GM11168 (cell line): ENCODE measurements around the gene ARL16.

Experiments
- in situ Hi-C: fragments of 300-500 bp; cut with MboI; formaldehyde crosslinking; loops from one replicate; pipeline ENCODE4 v1.12.0; 2022; ENCODE audit warnings: low sequenced_read_pairs; ENCODE audit not compliant: unreplicated experiment

Gene ARL16

DNA sequence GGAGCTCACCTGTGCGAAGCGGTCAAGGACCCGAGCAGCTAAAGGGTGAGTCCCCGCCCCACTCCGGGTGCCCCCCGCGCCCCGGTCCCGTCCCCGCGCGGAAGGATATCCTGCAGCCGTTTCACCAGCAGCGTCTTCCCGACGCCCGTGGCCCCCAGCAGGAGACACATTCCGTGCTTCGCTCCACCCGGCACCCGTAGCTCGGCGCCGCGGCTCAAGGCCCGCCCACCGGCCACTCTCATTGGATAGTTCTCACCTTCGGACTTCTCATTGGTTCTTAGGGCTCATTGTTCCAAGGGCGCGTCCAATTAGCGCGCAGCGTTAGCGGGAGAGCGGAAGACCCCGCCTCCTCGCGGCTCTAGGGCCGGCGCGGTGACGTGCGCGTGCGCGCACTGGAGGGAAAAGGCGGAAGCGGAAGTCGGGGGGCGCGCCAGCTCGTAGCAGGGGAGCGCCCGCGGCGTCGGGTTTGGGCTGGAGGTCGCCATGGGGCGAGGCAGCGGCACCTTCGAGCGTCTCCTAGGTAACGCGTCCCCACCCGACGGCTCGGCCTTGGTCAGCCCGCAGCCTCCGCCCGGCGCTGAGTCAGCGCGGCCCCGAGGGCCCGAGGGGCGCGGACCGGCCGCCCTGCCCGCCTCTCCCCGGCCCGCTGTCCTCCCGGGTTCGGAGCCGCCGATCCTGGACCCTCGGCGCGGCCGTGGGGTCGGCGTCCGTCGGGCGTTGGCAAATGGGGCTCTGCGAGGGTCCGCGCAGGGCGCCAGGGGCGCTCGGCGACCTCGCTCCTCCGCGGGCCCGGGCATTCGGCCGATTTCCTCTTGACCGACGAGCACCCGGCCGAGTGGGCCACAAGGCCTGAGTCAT lies at the start of gene ARL16, which contains the start of gene HGS:
ARL16 (minus strand) TSS at position 214 of the 858 bp plus-strand sequence; CDS start at position 170, 44 bp downstream.
HGS (plus strand) TSS at position 428 of the 858 bp plus-strand sequence; CDS start at position 484, 56 bp downstream.
- in situ Hi-C loops, result no loop called here

GRCh38 chr17:81727324-81728031 lies 43.9 kb upstream of the ARL16 start:
- in situ Hi-C loops, result loop anchor here (25.0 kb wide), 1 partner anchor 110 kb away; the partner anchor contains the start of genes MCRIP1 and PPP1R27

GRCh38 chr17:81726004-81726403 lies 42.4 kb upstream of the ARL16 start:
- in situ Hi-C loops, result loop anchor here (25.0 kb wide), 1 partner anchor 111 kb away; the partner anchor contains the start of genes MCRIP1 and PPP1R27

GRCh38 chr17:81725439-81725838 lies 41.8 kb upstream of the ARL16 start:
- in situ Hi-C loops, result loop anchor here (25.0 kb wide), 1 partner anchor 112 kb away; the partner anchor contains the start of genes MCRIP1 and PPP1R27

DNA sequence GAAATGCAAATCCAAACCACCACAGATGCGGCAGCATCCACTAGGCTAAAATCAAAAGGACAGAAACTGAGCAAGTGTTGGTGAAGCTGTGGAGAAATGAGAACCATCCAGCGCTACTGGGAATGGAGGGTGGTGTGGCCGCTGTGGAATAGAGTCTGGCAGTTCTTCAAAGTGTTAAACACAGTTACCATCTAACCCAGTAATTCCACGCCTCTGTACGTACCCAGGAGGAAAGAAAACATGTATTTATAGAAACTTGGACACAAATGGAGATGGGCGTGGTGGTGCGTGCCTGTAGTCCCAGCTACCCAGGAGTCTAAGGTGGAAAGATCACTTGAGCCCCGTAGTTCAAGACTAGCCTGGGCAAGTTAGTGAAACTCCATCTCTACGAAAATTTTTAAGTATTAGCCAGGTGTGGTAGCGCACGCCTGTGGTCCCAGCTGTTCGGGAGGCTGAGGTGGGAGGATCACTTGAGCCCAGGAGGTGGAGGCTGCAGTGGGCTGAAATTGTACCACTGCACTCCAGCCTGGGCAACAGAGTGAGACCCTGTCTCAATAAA lies 40.1 kb upstream of the ARL16 start:
- in situ Hi-C loops, result no loop called here

- in situ Hi-C loops, result no loop called here
Observed at GRCh38 chr17:81722184-81723120, 38.9 kb upstream of the ARL16 start.

DNA sequence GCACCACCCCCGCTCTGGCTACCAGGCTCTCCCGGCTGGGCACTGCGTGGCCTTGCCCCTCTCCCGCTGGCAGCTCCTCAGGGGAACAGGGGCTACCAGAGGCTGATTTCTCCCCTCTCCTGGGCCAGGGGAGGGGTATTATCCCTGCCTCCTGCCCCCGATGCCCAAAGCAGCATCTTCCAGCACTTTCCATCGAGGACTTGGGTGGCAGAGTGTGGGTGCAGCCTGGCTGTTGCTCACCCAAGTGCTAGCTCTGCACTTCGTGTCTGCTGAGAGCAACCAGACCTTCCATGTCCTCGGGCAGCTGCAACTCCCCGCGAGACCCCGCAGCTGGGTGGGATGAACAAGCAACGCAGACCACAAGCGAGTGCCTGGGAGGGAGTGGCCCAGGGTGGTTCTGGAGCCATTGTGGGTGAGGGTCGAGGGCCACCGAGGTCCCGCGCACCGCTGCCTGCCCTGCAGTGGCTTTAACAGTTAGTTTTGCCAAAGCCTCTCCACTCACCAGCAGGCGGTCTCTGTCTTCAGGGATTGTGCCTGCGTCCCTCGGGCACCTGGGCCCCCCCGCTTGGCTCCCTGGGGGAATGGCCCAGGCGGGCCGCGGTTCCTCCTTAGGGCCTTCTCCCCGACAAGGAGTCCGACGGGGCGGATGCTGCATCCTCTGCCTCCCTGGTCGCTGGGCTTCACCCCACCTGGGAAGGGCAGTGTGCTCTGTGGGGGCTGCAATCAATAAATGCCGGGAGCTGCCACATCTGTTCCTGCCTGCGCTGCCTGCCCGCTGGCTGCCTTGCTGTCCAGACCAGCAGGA lies 36.9 kb upstream of the ARL16 start:
- in situ Hi-C loops, result no loop called here

DNA sequence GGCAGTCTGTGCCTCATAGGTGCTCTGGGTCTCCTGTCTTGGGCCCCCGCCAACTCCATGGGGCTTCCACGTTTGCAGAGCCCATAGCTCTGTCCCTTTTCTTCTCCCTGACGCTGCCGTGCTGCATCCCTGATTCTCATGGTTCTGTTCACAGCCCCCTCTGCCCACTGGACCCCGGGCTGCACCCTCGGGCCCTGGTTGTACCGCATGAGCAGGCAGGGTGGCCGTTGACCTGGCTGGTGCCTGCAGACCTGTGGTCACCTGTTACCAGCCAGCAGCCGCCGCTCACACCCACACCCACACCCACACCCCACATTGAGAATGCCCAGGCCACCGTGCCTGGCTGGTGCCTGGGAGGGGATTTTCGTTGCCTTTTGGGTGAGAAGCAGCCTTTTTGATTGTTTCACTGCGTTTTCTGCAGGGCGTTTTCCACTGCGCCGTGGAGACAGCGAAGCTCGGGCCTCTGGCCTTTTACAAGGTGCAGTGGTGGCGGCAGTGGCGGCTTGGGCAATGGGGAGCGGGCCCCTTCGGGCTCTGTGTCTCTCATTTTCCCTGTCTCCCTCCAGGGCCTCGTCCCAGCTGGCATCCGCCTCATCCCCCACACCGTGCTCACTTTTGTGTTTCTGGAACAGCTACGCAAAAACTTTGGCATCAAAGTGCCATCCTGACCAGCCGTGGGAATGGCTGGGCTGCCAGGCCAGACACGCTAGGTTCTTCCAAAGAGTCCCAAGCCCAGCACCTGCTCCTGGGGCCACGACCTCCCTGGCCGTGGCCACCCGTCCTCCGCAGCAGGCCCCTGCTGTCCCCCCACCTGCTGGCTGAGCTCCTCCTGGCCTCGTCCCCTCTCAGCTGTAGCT lies 36.0 kb upstream of the ARL16 start:
- in situ Hi-C loops, result no loop called here

GRCh38 chr17:81717766-81718089 lies 34.1 kb upstream of the ARL16 start:
- in situ Hi-C loops, result no loop called here

DNA sequence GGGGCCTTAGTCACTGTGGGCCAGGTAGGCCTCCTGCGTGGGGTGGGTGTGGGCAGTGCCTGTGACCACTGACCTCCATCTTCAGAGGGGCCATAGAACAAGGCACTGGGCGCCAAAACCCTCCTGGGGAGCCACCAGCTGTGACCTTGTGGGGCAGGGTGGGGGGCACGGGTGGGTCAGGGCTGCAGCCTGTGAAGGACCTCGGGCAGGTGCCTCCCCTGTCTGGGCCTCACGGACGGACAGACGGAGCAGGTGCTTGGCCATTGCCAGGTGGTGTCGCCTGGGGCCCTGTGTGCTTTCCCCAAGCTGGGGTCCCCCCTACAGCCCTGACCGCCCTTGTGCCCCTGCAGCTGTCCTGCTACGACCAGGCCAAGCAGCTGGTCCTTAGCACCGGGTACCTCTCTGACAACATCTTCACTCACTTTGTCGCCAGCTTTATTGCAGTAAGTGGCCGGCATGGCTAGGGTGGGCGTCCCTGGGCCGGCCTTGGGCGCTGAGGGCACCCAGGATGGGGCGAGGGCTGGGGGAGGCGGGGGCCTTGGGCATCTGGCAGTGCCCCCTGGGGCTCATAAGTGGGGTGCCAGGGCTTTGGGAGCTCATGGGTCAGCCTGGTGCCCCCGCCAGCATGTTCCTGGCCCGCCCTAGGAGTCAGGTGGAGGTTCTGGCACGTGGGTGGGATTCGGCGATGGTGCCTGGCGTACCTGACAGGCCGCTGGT lies 33.6 kb upstream of the ARL16 start:
- in situ Hi-C loops, result no loop called here

DNA sequence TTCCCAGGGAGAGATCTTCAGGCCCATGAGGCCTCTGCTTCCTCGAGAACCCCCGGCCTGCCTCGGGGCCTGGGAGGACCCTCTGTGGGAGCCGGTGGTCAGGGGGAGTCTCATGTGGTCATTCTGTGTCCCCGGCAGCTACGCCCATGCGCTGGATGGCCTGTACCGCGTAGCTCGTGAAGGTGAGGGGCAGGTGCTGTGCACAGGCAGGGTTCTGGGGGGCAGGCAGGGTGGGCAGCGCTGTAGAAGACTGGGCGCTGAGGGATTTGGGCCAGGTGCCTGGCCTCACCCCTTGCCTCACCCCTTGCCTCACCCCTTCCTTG lies 33.0 kb upstream of the ARL16 start:
- in situ Hi-C loops, result no loop called here

- in situ Hi-C loops, result no loop called here
Observed at GRCh38 chr17:81715872-81716673, 32.5 kb upstream of the ARL16 start.

GRCh38 chr17:81715107-81715871 lies 31.7 kb upstream of the ARL16 start:
- in situ Hi-C loops, result no loop called here

- in situ Hi-C loops, result no loop called here
Observed at GRCh38 chr17:81714412-81715106, 31.0 kb upstream of the ARL16 start.

GRCh38 chr17:81713556-81714411 lies 30.2 kb upstream of the ARL16 start:
- in situ Hi-C loops, result no loop called here
